SK-N-MC (cell line): Measurements from ENCODE around the gene FIBCD1.

ENCODE experiments used
- EZH2 ChIP-seq: fragments of 200-600 bp; sonication (generic); IDR thresholded peaks from one replicate; pipeline ENCODE4 v1.6.1; 2017; ENCODE audit warnings: antibody characterized with exemption
- FOXP2 ChIP-seq: optimal IDR thresholded peaks from 2 replicates; pipeline ENCODE3; 2011; ENCODE audit warnings: mild to moderate bottlenecking, moderate library complexity; ENCODE audit not compliant: insufficient read depth; ENCODE audit errors: extremely low read length, control extremely low read depth
- POLR2AphosphoS5 ChIP-seq: IDR thresholded peaks from 2 replicates; pipeline ENCODE4 v1.6.1; 2012; ENCODE audit warnings: mild to moderate bottlenecking, low read depth, low read length, borderline replicate concordance

- TF ChIP-seq FOXP2: no peak
- TF ChIP-seq EZH2: no peak
- TF ChIP-seq POLR2AphosphoS5: no peak
These were observed 22.7 kb upstream of the FIBCD1 start for GRCh38 chr9:130961511-130962300.
